ENCODE data around the gene SH3BGRL3.
A peak's percentile ranks its signal among the peaks of the same experiment; 100 is the strongest.
"Not testable (repeated sequence)": the region's sequence is repeated elsewhere in the genome, so short reads cannot be mapped to it uniquely, and the experiment has no call there.

The SH3BGRL3 gene

GRCh38 chr1:26290882-26291261 lies 11.0 kb downstream of the SH3BGRL3 start:
- no peak for DNase-seq (ENCODE audit: low read depth)

- no peak for DNase-seq (ENCODE audit: low read depth)
Observed at GRCh38 chr1:26291433-26291832, 11.5 kb downstream of the SH3BGRL3 start.

- DNase-seq (ENCODE audit: low read depth), result no peak
Observed at GRCh38 chr1:26291939-26292338, 12.1 kb downstream of the SH3BGRL3 start.

GRCh38 chr1:26292735-26293134 lies 12.8 kb downstream of the SH3BGRL3 start:
- not testable (repeated sequence) for DNase-seq (ENCODE audit: low read depth)

- no peak for DNase-seq (ENCODE audit: low read depth)
Observed at GRCh38 chr1:26293911-26294463, 14.1 kb downstream of the SH3BGRL3 start.

- DNase-seq (ENCODE audit: low read depth), result no peak
Observed at GRCh38 chr1:26295194-26296138, 15.6 kb downstream of the SH3BGRL3 start.

- DNase-seq (ENCODE audit: low read depth), result no peak
Observed at GRCh38 chr1:26296340-26297056, 16.6 kb downstream of the SH3BGRL3 start.

GRCh38 chr1:26297057-26297790 lies 17.3 kb downstream of the SH3BGRL3 start:
- DNase-seq (ENCODE audit: low read depth), result no peak

GRCh38 chr1:26297791-26298124 lies 17.9 kb downstream of the SH3BGRL3 start:
- DNase-seq (ENCODE audit: low read depth), result no peak

GRCh38 chr1:26300578-26301275 lies 20.8 kb downstream of the SH3BGRL3 start:
- no peak for DNase-seq (ENCODE audit: low read depth)

- no peak for DNase-seq (ENCODE audit: low read depth)
Observed at GRCh38 chr1:26302733-26303405, 23.0 kb downstream of the SH3BGRL3 start.

GRCh38 chr1:26305667-26306289 lies 25.9 kb downstream of the SH3BGRL3 start:
- DNase-seq (ENCODE audit: low read depth), result no peak

- DNase-seq (ENCODE audit: low read depth), result peak; percentile 91
Observed at GRCh38 chr1:26306290-26307229, 26.7 kb downstream of the SH3BGRL3 start, which contains the start of gene UBXN11. Gene UBXN11, minus strand, starts transcription at chr1:26306636. Its CDS starts 3,753 bp downstream, at chr1:26302883.

GRCh38 chr1:26307363-26307781 lies 27.5 kb downstream of the SH3BGRL3 start:
- DNase-seq (ENCODE audit: low read depth), result no peak

- not testable (repeated sequence) for DNase-seq (ENCODE audit: low read depth)
Observed at GRCh38 chr1:26307966-26308899, 28.3 kb downstream of the SH3BGRL3 start.

GRCh38 chr1:26314501-26314900 lies 34.6 kb downstream of the SH3BGRL3 start:
- DNase-seq (ENCODE audit: low read depth), result no peak

GRCh38 chr1:26315874-26316850 lies 36.3 kb downstream of the SH3BGRL3 start:
- DNase-seq (ENCODE audit: low read depth), result no peak

All from T follicular helper cell (primary cell).